GM18867 (cell line): Measurements from ENCODE around the gene NEDD4L.

Experiments used
- ATAC-seq: cut with Tn5 transposase; IDR thresholded peaks from one replicate; pipeline ENCODE4 v1.9.1; 2021; ENCODE audit warnings: mild to moderate bottlenecking, moderate library complexity; ENCODE audit not compliant: unreplicated experiment

The NEDD4L gene

DNA sequence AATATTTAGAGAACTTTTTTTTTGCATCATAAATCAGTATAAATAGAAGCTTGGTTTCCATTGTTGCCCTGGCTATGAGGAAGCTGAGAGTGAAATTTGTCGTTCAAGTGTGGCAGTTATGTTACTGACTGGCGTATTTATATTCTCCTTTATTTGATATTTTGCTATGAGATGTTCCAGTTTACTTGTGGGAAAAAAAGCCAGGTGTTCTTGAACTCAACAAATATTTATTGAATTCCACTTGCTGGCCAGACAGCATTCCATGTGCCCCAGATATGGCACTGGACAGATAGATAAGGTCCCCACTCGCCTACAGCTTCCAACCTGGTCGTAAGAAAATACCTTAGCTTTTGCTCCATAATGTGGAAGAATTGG, 44.7 kb downstream of the NEDD4L start:
- ATAC-seq, result no peak

DNA sequence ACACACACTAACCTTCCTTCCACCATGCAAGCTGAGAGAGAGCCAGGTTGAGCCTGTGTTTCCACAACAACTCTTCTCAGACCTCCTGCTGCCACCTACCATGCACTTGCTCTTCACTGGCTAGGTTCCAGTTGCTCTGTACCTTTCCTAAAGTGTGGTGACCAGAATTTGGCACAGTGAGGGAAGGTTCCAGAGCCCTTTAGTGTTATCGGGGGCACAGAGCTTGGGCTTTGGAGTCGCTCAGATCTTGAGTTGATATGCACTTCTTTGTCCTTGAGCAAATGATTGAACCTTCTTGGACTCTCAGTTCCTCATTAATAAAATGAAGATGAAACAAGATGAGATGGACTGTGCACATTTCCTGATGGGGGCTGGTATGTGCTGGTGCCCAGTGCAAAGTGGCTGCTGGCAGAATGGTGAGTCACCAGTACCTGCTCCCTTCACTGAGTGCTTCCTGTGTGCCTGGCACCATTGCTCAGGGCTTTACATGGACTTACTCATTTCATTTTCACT, 47.1 kb downstream of the NEDD4L start:
- peak; percentile 96 for ATAC-seq

DNA sequence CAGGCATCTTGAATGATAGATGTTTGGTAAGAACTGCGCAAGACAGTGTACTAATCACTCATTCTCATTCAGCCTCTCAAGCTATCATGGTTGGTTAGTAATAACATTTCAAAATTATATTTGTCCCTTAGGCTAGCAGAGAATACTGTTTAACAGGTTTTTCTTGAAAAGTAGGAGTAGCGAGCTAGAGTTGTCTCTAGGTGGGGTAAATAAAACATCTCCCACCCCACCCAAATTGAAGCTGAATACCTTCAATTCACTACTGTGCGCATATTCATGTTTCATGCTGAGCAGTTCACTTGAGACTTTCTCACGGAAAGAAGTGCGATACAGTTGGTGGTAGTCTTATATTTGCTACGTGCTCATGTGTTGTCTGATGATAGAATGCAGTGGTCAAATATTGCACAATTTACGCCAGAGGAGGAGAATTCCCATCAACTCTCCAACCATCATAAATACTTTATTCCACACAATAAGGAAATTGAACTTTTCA, 49.3 kb downstream of the NEDD4L start:
- ATAC-seq, result no peak

- ATAC-seq, result no peak
These were observed 51.2 kb downstream of the NEDD4L start for GRCh38 chr18:58095222-58095621.

DNA sequence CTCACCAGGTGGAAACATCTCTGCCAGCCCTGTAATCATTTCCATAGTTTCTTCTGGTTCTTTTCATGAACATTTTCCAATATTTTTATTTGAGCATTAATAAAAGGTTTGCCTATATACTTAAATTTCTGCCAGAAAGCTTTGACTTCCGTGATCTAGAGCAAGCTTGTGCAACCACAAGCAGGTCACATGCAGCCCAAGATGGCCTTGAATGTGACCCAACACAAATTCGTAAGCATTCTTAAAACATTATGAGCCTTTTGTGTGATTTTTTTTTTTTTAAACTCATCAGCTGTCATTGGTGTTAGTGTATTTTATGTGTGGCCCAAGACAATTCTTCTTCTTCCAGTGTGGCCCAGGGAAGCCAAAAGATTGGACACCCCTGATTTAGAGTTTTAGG, 51.6 kb downstream of the NEDD4L start:
- no peak for ATAC-seq

- no peak for ATAC-seq
These were observed 52.6 kb downstream of the NEDD4L start for GRCh38 chr18:58096658-58097057.

DNA sequence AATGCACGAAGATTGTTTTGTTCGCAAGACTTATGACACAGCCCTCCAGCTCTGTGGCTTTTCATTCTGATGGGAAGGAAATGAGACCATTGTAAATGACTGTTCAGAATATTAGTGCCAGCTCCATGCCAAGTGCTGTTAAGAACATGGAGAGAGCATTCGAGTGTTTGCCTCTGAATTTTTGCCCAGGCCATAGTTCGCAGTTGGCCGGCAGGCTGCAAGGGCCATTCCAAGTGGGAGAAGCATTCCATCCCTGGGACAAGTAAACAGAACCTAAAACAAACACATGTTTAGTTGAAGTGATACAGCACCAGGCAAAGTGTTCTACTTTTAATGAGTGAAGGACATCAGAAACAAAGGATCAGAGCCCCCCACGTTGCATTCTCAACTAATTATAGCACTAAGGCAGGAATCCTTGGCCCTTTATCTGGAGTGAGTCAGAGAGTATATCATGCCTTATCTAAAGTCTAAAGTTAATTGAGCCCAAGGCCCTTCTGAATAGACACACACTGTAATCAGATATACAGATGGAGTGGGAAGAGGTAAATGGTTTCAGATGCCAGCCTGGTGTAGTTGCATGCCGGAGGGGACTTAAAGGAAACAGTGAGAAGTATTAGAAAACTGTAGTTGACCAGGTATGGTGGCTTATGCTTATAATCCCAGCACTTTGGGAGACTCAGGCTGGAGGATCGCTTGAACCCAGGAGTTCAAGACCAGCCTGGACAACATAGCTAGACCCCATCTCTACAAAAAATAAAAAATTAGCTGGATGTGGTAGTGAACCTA, 53.3 kb downstream of the NEDD4L start:
- ATAC-seq, result no peak

DNA sequence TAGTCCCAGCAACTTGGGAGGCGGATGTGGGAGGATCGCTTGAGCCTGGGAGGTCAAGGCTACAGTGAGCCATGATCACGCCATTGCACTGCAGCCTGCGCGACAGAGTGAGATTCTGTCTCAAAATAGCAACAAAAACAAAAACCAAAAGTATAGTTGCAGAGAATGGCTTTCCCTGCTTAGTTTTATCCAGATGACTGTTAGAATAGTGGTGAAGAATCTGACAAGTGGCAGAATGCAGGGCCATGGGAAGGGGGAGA, 53.8 kb downstream of the NEDD4L start:
- ATAC-seq, result no peak

DNA sequence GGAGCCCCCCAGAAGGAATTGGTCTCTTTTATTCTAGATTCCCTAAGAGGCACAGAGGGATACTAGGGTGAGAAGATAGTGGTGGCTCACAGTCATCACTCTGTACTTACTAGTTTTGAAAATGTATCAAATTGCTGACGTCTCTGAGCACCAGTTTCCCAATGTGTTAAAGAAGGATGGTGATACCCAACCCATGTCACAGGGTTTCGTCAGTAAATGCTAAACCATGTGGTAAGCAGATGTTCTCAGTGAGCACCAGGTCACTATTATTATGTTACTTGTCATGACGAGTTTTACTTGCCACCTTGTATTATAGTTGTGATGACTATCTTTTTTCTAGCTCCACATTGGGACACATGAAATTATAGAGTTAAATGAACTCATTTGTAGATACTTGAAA, 54.7 kb downstream of the NEDD4L start:
- ATAC-seq, result no peak

- ATAC-seq, result peak; percentile 58
These were observed 56.1 kb downstream of the NEDD4L start for GRCh38 chr18:58100154-58100553.

DNA sequence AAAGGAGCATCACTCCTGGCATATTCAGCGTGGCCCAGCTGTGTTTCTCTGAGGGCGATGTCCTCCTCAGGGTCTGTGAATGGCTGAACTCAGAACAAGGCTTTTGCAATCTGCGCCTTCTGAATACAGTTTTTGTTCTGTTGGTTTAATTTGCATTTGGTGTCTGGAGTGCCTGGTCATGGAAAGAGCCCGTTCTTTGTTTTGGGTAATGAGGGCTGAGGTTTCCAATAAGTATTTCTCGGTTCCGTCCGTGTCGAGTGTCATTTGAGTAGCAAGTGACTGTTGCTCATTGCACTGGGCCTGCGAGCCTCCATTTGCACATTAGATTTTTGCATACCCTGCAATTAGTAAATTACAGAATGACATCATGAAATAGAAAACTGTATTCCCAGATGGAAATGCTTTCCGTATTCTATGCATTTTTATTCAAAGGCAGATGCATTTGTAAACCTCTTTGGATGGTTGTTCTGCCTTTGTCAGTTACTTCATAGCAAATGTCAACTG, 57.3 kb downstream of the NEDD4L start:
- ATAC-seq, result no peak

DNA sequence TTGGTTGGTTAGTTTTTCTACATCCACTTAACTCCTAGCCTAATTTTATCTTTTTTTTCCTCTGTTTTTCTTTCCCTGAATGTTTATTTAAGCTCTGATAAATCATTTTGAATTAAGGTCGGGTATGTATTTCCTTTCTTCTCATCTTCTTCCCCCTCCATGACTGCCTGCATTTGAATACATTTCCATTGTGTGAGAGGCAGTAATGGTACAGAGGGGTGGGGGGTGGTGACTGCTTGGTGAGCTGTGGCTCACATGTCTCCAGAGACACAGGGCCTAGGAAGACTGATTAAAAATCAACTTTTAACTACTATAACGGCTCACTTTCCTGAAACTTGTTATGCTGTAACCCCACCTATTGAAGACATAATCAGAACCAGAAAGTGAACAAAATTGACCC, 58.0 kb downstream of the NEDD4L start:
- no peak for ATAC-seq

DNA sequence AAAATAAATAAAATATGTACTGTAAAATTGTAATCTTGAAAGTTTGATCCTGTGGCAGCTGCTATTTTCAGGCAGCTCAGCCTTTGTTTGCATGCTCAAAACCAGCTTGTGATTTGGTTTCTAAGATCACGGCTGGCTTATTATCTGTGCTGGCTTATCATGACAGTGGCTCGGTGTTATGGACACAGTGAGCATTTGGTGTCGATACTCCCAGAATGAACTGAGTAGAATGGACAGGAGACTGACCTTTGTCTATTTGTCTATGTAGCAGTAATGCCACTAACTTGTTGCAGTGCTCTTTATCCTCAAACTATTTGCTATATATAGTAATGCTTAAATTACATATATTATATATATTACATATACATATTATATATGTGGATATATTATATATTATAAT, 58.8 kb downstream of the NEDD4L start:
- ATAC-seq, result no peak

- no peak for ATAC-seq
These were observed 59.4 kb downstream of the NEDD4L start for GRCh38 chr18:58103339-58103985.

DNA sequence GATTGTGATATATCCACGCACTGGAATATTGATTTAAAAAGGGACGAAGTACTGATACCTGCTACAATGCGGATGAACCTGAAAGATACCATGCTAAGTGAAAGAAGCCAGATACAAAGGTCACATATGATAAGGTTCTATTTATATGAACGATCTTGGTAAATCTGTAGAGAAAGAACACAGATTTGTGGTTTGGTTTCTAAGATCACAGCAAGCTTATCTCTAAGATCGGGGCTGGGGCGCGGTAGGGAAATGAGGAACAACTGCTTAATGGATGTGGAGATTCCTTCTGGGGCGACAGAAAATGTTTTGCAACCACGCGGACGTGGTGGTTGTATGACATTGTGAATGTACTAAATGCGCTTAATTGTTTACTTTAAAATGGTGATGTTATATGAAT, 60.1 kb downstream of the NEDD4L start:
- no peak for ATAC-seq

- no peak for ATAC-seq
These were observed 61.3 kb downstream of the NEDD4L start for GRCh38 chr18:58105206-58105887.

- ATAC-seq, result no peak
These were observed 61.8 kb downstream of the NEDD4L start for GRCh38 chr18:58105888-58106260.

DNA sequence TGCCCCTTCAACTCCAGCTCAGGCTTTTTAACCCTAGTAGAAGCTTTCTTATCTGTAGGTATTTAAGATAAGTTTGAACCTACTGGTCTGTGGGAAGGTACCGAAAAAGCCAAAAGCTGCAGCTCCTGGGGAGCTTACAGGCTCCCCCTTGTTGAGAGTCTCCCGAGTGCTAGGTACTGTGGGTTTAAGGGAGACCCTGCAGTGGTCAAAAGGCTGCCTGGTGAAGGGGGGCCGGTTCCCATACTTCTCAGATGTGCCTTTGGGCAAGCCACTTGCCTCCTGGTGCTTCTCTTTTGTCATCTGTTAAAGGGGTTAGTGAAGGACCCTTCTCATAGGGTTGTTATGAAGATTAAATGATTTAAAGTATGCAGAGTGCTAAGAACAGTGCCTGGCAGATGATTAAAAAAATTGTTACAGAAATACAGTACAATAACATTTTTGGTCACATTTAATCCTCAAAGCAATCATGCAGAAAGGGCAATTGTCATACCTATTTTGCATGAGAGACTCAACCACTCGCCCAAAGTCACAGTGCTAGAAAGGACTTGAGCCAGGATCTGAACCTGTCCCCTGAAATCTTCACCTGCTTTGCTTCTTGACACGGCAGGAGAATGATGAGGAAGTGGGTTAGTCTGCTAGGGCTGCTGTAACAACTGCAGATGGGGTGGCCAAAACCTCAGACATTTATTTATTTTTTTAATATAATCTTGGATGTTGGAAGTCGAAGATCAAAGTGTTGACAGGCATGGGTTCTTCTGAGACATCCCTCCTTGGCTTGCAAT, 62.5 kb downstream of the NEDD4L start:
- no peak for ATAC-seq

DNA sequence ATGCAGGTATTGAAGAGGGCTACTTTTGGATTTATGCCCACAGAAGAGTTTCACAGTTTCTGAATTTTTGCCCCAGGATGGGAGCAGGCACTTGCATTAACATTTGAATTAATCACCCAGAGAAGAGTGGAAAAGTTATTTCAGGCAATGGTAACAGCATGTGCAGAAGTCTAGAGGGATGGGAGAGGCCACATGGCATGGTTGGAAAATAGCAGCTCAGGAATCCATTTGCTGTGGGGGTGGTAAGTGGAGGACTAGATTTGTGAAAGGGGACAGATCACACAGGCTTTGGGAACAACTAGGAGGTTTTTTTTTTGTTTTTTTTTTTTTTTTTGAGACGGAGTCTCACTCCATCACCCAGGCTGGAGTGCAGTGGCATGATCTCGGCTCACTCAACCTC, 65.2 kb downstream of the NEDD4L start:
- no peak for ATAC-seq

- no peak for ATAC-seq
These were observed 66.4 kb downstream of the NEDD4L start for GRCh38 chr18:58110398-58110797.

DNA sequence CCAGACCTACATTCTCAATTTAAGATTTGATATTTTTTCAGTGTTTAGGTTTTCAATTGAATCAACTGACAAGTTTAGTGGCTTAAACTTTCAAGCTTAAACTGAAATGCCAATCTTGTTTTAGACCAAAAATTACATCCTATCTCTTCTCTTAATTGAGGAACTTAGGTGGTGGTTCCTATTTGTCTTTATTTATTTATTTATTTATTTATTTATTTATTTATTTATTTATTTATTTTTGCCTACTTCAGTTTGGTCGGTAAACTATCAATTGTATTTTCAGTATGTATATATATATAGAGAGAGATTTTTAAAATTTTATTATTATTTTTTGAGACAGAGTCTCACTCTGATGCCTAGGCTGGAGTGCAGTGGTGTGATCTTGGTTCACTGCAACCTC, 68.1 kb downstream of the NEDD4L start:
- no peak for ATAC-seq
